HG02763 (cell line): ENCODE measurements around the gene SETBP1.

Source experiments
- ATAC-seq: cut with Tn5 transposase; IDR thresholded peaks from one replicate; pipeline ENCODE4 v1.9.1; 2021; ENCODE audit warnings: mild to moderate bottlenecking, moderate library complexity; ENCODE audit not compliant: unreplicated experiment

Gene SETBP1

DNA sequence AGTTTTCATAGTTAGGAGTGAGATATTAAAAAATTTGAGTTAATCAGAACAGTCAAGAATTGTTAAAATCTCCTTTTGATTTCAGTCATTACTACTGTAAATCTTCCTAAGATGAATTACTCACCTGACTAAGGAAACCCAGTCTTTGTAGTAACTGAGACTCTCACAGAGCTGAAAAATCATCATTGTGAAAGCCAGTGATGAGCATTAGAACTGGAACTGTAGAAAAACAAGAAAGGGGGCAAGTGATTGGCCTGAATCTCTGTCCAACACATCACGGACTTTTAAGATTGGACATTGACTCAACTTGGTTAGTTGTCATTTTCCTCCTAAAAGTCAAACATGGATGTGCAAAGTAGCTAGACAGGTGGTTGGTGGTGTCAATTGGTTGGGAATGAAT, 21.9 kb downstream of the SETBP1 start:
- ATAC-seq, result no peak

- ATAC-seq, result no peak
Observed at GRCh38 chr18:44704135-44704789, 23.6 kb downstream of the SETBP1 start.

- ATAC-seq, result no peak
Observed at GRCh38 chr18:44705075-44705675, 24.5 kb downstream of the SETBP1 start.

DNA sequence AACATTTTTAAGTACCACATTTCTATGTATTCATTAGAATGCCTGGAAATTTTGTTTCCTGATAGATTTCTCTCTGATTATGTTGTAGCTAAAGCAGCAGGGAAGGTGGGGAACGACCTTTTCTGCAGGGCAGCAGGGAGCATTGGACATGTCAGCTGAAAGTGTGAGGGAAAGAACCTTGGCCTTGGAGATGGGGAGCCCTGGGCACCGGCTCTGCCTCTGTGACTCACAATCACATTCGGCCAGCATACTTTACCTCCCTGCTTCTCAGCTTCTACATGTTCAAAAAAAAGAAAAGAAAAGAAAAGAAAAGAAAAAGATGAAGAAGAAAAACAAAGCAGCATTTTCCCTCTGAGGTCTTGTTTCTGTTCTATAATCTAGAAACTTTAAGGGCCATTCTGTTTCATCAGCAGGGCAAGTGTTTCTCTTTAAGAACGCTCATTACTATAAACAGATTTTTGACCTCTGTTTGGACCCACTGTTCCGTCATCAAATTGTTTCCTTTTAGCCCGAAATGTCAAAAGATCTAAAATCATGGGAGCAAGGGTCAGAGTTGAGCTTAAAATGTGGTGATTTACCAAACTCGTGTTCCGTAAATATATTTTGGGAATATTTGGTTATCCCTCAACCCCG, 27.9 kb downstream of the SETBP1 start:
- no peak for ATAC-seq

- peak; percentile 93 for ATAC-seq
Observed at GRCh38 chr18:44709307-44710126, 28.8 kb downstream of the SETBP1 start.

- ATAC-seq, result no peak
Observed at GRCh38 chr18:44710931-44711330, 30.2 kb downstream of the SETBP1 start.

- no peak for ATAC-seq
Observed at GRCh38 chr18:44712025-44712424, 31.3 kb downstream of the SETBP1 start.

- ATAC-seq, result no peak
Observed at GRCh38 chr18:44713435-44713834, 32.7 kb downstream of the SETBP1 start.

DNA sequence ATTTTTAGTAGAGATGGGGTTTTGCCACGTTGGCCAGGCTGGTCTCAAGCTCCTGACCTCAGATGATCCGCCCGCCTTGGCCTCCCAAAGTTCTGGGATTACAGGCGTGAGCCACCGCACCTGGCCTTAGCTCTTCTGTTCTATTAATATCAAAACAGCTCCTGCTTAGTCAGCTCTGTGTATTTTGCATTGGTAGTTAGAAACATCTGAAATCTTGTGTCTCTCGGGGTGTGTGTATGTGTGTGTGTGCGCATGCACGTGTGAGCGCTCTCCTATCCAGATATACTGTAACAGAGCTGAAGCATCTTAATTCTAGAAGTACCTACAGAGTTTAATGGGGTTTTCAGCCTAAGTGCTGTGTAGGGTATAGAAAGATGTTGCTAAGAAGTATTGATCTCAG, 33.7 kb downstream of the SETBP1 start:
- ATAC-seq, result no peak

GRCh38 chr18:44715245-44715644, 34.6 kb downstream of the SETBP1 start:
- ATAC-seq, result no peak

DNA sequence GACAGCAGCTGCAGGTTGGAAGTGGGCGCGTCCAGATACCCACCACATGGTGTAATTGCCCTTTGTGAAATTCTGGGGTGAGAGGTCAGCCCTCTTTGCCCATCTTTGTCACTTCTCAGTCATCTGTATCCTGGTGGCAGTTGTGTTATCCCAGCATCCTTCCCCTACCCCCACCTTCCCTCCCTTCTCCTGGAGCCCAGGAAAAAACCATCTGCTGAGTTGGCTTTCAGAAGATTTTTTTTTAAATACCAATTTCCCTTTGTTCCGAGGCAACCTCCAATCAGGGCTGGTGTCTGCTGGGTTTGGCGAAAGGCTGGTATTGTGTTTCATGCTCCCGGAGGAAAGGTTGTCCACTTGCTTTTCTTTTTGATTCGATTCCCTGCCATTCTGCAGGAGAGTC, 35.2 kb downstream of the SETBP1 start:
- no peak for ATAC-seq

- no peak for ATAC-seq
Observed at GRCh38 chr18:44716697-44717163, 36.0 kb downstream of the SETBP1 start.

- ATAC-seq, result no peak
Observed at GRCh38 chr18:44719519-44720060, 38.9 kb downstream of the SETBP1 start.

DNA sequence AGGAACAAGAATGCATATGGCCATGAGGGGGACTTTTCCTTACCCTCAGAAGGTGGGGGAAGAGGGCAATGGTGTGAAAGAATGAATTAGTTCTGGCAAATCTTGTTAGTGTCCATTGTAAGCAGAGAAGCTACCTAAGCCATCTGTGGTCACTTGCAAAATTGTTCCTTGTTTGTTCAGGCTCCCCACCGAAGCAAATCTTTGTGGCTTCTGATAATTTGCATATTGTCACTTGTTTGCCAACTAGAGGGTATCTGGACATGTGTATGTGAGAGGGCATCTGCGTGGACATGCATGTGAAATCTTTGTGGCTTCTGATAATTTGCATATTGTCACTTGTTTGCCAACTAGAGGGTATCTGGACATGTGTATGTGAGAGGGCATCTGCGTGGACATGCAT, 41.1 kb downstream of the SETBP1 start:
- peak; percentile 57 for ATAC-seq

GRCh38 chr18:44723411-44723810, 42.7 kb downstream of the SETBP1 start:
- ATAC-seq, result no peak

DNA sequence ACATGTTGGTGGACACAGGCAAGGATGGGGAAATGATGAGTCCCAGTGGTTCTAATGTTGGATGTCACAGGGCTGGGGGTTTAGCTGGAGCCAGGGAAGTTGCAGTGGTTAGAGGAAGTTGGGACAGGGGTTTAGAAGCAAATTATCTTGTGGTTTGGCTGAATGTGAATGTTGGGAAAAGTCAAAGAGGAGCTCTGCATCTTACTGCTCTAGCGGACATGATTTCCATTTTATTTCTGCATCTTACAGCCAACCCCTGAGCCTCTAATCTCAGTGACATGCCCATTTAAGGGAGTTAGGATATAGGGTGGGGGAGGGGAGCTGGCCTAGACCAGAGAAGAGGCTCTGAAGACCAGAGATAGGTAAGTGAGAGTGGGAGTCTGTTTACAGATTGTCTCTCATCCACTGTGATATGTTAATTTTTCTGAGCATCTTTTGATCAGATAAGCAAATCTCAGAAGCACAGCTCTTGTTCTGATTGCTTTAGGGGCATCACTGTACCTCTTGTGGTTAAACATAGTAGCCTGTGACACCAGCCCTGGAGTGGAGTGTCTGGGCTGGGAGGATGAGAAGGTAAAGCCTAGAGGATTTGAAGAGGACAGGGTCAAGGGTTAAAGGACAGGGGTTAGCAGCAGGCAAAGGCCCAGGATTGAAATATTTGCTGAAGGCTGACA, 43.6 kb downstream of the SETBP1 start:
- no peak for ATAC-seq

DNA sequence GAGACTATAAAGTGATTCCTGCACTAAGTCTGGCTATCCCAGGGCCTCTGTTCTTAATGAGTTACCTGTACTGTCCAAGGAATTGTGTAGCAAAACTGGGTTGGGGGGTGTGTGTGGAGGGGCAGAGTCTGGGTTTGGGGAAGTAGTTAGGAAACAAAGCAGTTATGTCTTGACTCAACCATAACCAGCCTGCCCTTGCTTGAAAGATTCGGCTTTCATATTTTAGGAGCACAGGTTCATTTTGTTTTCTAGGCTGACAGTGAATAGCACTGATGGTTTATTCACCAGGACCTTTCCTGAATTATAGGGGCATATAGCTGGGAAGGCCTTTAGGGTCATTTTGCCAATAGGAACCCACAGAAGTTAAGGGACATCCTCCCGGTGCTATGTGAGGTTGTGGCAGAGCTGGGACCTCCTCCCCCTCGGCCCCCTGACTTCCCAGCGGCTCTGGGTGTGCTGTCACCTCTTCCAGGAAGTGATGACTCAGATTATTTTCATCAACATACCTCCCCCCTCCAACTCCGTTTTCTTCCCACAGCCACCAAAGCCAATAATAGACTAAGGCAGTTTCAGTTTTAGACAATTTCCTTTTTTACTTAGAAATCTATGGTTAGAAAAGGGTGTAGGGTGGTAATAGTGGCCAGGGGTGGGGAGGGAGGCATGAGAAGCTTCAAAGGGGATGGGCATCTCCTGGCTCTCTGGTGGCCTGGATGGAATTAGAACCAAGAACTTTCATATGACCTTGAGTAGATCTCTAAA, 44.8 kb downstream of the SETBP1 start:
- peak; percentile 40 for ATAC-seq

DNA sequence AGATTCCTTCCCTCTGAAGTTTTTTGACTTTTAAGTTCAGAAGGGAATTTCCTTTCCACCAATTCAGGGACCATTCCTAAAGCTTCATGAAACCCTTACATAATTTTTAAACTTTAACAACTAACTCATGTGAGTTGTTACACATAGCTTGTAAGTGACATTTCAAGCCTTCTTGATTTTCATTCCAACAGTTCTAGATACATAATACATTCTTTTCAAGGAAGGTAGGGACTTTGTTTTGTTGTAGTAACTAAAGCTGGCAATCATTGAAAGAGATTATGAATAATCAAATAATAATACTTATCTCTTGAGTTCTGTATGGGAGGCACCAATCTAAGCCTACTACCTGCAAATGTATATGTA, 45.4 kb downstream of the SETBP1 start:
- no peak for ATAC-seq

GRCh38 chr18:44727291-44727690, 46.6 kb downstream of the SETBP1 start:
- ATAC-seq, result no peak

GRCh38 chr18:44729631-44730101, 49.0 kb downstream of the SETBP1 start:
- no peak for ATAC-seq
